A549 (cell line): ENCODE data around the gene GLCE.
"Not testable (repeated sequence)": the region's sequence is repeated elsewhere in the genome, so short reads cannot be mapped to it uniquely, and the experiment has no call there.

Experiments
- CBX8 ChIP-seq: fragments of 200-600 bp; sonication (generic); IDR thresholded peaks from 2 replicates; pipeline ENCODE4 v1.6.1; 2016
- CHD2 ChIP-seq: fragments of 150-350 bp; IDR thresholded peaks from 2 replicates; pipeline ENCODE4 v1.6.1; 2014; ENCODE audit warnings: low read length; ENCODE audit not compliant: partially characterized antibody
- GATA3 ChIP-seq: IDR thresholded peaks from 2 replicates; pipeline ENCODE4 v1.6.1; 2012; ENCODE audit warnings: borderline replicate concordance

GRCh38 chr15:69301101-69301500, 140.7 kb downstream of the GLCE start:
- not testable (repeated sequence) for TF ChIP-seq GATA3, CHD2, CBX8
